Amygdala (tissue), 56 donors: ENCODE data around the gene LCN10.
A peak's percentile ranks its signal among the peaks of the same experiment; 100 is the strongest.
"Not testable (repeated sequence)": the region's sequence is repeated elsewhere in the genome, so short reads cannot be mapped to it uniquely, and the experiment has no call there.

Experiments used
- DNase-seq, 56 donors: peaks; one replicate each; lab custom pipeline; 2025; lab: John Stamatoyannopoulos, UW

The LCN10 gene

DNA sequence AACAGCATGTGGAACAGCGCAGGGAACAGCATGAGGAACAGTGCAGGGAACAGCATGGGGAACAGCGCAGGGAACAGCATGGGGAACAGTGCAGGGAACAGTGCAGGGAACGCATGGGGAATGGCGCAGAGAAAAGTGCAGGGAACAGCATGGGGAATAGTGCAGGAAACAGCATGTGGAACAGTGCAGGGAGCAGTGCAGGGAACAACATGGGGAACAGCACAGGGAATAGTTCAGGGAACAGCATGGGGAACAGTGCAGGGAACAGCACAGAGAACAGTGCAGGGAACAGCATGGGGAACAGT lies 13.3 kb upstream of the LCN10 start:
- no peak for DNase-seq

- DNase-seq = not testable (repeated sequence)
These were observed 12.8 kb upstream of the LCN10 start for GRCh38 chr9:136755302-136756133.

- DNase-seq = no peak
These were observed 12.0 kb upstream of the LCN10 start for GRCh38 chr9:136754626-136755301.

- no peak for DNase-seq
These were observed 11.4 kb upstream of the LCN10 start for GRCh38 chr9:136754059-136754572.

GRCh38 chr9:136753371-136754058 lies 10.8 kb upstream of the LCN10 start:
- no peak for DNase-seq

GRCh38 chr9:136751814-136752213 lies 9.1 kb upstream of the LCN10 start:
- DNase-seq = no peak

GRCh38 chr9:136751244-136751643 lies 8.5 kb upstream of the LCN10 start:
- no peak for DNase-seq

GRCh38 chr9:136750526-136750925 lies 7.8 kb upstream of the LCN10 start:
- DNase-seq = no peak

- peak in 4 of 56 donors; percentile 20 to 35 (median 24) for DNase-seq
These were observed 6.2 kb upstream of the LCN10 start for GRCh38 chr9:136748666-136749611.

GRCh38 chr9:136748201-136748600 lies 5.5 kb upstream of the LCN10 start, which contains the start of gene LCN6:
Gene LCN6 (minus strand): TSS chr9:136748525. CDS start chr9:136748483, 42 bp downstream.
- no peak for DNase-seq

DNA sequence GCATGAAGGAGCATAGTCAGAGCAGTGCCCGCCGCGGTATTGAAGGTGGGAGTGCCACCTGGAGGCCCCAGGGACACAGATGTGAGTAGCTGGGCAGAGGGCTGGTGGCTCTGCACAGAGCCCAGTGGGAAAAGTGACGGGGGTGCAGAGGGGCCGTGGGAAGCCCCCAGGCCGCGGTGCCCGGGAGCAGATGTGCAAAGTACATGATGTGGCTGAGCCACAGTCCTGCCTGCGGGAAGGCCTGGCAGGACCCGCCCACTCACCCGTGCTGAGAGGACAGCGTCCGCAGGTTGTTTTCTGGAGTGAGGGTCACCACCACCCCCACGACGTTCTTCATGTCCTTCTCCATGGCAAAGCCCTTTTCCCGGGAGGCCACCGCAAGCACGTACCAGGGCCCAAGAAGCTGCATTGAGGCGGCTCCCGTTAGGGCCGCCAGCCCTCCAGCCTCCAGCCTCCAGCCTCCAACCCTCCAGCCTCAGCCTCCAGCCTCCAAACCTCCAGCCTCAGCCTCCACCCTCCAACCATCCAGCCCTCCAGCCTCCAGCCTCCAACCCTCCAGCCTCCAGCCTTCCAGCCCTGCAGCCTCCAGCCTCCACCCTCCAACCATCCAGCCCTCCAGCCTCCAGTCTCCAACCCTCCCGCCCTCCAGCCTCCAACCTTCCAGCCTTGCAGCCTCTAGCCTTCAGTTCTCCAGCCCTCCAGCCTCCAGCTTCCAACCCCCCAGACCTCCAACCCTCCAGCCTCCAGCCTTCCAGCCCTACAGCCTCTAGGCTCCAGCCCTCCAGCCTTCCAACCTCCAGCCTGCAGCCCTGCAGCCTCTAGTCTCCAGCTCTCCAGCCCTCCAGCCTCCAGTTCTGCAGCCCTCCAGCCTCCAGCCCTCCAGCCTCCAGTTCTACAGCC lies 4.7 kb upstream of the LCN10 start:
- DNase-seq = no peak

GRCh38 chr9:136746621-136747020 lies 3.9 kb upstream of the LCN10 start:
- no peak for DNase-seq

DNA sequence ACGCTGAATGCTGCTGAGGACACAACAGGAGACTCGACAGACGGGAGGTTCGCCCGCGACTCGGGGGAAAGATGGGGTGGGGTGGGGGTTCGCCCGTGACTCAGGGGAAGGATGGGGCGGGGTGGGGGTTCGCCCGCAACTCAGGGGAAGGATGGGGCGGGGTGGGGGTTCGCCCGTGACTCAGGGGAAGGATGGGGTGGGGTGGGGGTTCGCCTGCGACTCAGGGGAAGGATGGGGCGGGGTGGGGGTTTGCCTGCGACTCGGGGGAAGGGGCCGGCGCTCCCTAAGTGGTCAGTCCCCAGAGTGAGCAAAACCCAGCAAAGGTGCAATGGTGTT lies 3.4 kb upstream of the LCN10 start:
- no peak for DNase-seq

DNA sequence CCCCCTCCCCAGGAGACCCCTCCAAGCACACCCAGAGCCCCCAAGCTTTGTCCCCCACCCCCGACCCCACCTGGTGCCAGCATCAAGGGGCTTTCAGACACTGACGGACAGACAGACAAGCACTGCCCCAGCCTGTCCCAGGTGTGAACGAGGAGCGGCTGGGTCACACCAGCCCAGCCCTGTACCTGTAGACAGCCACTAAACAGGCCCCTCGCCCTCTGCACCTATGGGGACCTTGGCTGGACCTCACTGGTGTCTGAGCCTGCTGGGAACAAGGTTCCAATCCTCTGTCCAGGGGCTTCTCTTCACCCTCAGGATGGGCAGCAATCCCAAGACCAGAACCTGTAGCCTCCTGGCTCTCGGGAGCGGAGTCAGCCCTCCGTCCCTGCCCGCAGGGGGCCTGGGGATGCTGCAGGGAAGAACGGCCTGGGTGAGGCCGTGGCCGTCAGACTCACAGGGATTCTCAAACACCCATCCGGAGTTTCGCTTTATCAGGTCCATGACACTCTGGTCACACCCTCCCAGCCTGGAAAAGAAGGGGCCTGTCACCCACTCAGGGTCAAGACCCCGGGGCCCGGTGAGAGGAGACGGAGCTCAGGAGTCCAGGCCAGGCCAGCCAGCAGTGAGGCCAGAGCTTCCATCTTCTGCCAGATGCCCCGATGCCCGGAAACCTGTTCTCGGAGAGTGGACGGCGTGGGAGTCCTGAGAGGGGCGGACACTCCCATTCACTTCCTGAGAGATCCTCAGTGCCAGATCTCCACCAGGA lies 2.8 kb upstream of the LCN10 start:
- DNase-seq = no peak

- no peak for DNase-seq
These were observed 2.0 kb upstream of the LCN10 start for GRCh38 chr9:136744773-136745172.

DNA sequence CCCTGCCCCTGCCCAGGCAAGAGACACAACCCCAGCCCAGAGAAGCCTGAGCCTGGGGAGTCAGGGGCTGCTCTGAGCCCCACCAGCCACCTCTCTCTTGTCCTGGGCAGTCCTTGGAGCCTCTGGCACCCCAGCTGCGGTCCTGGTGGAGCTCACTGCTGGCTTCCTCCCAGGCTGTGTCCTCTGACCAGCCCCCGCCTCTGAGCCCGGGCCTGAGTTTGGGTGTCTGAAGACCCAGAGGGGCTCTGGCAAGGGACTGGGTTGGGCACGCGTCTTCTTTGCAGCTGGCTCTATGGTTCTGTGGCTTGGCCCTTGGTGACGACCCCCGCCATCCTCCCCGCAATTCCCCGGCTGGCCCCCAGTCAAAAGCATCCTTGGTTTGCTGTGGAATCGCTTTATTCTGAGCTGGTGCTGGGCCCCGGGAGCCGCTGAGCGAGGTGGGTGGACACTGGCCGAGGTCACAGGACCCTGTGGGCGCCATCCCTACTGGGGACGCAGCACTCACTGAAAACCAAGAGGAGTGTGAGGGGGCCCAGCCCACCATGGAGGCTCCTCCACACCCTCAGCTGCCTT lies 985 bp upstream of the LCN10 start:
- DNase-seq = no peak

- no peak for DNase-seq
These were observed 713 bp downstream of the LCN10 start for GRCh38 chr9:136741883-136742571.
